Measurements from ENCODE around the gene NT5M. TPM values are rescaled to one million over a fixed set of nuclear protein-coding genes. Genes with fewer than 3 reads are reported as not detected.

Gene NT5M
- total and polyA plus RNA-seq, 2 donors from 2014 or later = 2.8 to 10.0 TPM

- peak; percentile 53 for FAIRE-seq
Measured at GRCh38 chr17:17280613-17281549, 22.3 kb upstream of the NT5M start, which contains the start of gene COPS3. Gene COPS3 (minus strand): TSS chr17:17281246. CDS start chr17:17281186, 60 bp downstream.

GRCh38 chr17:17285951-17286350 is 17.2 kb upstream of the NT5M start:
- DNase-seq = no peak
- Histone ChIP-seq H3K9ac (ENCODE audit: low read length in 3 of 3) (no peak overlapping the region), H3K9me3 (ENCODE audit: control insufficient read depth in 2 of 3, insufficient read depth in 1 of 3, low read length in 3 of 3) (no peaks in the 10 kb centered on the region), H3K27ac (ENCODE audit: low read depth in 2 of 2, low read length in 2 of 2) (no peak overlapping the region), H3K36me3 (ENCODE audit: control insufficient read depth in 2 of 3, insufficient read depth in 3 of 3, low read length in 3 of 3) (no peaks in the 10 kb centered on the region), H3K4me1 (ENCODE audit: control insufficient read depth in 2 of 3, insufficient read depth in 2 of 3, low read depth in 1 of 3, low read length in 3 of 3) (no peaks in the 10 kb centered on the region), H3K4me3 (ENCODE audit: low read length in 3 of 3) (no peak overlapping the region), H3K27me3 (ENCODE audit: control insufficient read depth, insufficient read depth, low read length) (no peaks in the 10 kb centered on the region)
- intact Hi-C loops (cut with DNase I) = no loop called here
- no peak for FAIRE-seq
- no peak for TF ChIP-seq CTCF (IDR thresholded peaks at IDR 0.05; ENCODE audit: borderline replicate concordance, extremely low read depth, insufficient read depth)

More at GRCh38 chr17:17280613-17281549, 22.3 kb upstream of the NT5M start, which contains the start of gene COPS3:
- peak; percentile 98 to 99 (median 99) for DNase-seq
- Histone ChIP-seq H3K9me3 (ENCODE audit: control insufficient read depth in 2 of 3, insufficient read depth in 1 of 3, low read length in 3 of 3) (no peaks in the 10 kb centered on the region), H3K36me3 (ENCODE audit: control insufficient read depth in 2 of 3, insufficient read depth in 3 of 3, low read length in 3 of 3) (peaks cover 0 to 2% (median 0%) of the 10 kb centered on the region in 3 donors), H3K9ac (ENCODE audit: low read length in 3 of 3) (peak within 1 kb of the TSS; percentile 76 to 90 (median 86)), H3K4me1 (ENCODE audit: control insufficient read depth in 2 of 3, insufficient read depth in 2 of 3, low read depth in 1 of 3, low read length in 3 of 3) (peaks cover 4 to 9% (median 5%) of the 10 kb centered on the region in 3 donors), H3K27me3 (ENCODE audit: control insufficient read depth, insufficient read depth, low read length) (no peaks in the 10 kb centered on the region), H3K4me3 (ENCODE audit: low read length in 3 of 3) (peak within 1 kb of the TSS; percentile 88 to 98 (median 95)), H3K27ac (ENCODE audit: low read depth in 2 of 2, low read length in 2 of 2) (peak within 1 kb of the TSS; percentile 93 to 95)
- intact Hi-C loops (cut with DNase I) = no loop called here
- no peak for TF ChIP-seq CTCF (IDR thresholded peaks at IDR 0.05; ENCODE audit: borderline replicate concordance, extremely low read depth, insufficient read depth)

GRCh38 chr17:17289086-17289485 is 14.1 kb upstream of the NT5M start:
- Histone ChIP-seq H3K4me1 (ENCODE audit: control insufficient read depth in 2 of 3, insufficient read depth in 2 of 3, low read depth in 1 of 3, low read length in 3 of 3) (no peaks in the 10 kb centered on the region), H3K9ac (ENCODE audit: low read length in 3 of 3) (no peak overlapping the region), H3K27ac (ENCODE audit: low read depth in 2 of 2, low read length in 2 of 2) (no peak overlapping the region), H3K27me3 (ENCODE audit: control insufficient read depth, insufficient read depth, low read length) (no peaks in the 10 kb centered on the region), H3K9me3 (ENCODE audit: control insufficient read depth in 2 of 3, insufficient read depth in 1 of 3, low read length in 3 of 3) (no peaks in the 10 kb centered on the region), H3K36me3 (ENCODE audit: control insufficient read depth in 2 of 3, insufficient read depth in 3 of 3, low read length in 3 of 3) (no peaks in the 10 kb centered on the region), H3K4me3 (ENCODE audit: low read length in 3 of 3) (no peak overlapping the region)
- no peak for TF ChIP-seq CTCF (IDR thresholded peaks at IDR 0.05; ENCODE audit: borderline replicate concordance, extremely low read depth, insufficient read depth)
- intact Hi-C loops (cut with DNase I) = no loop called here
- FAIRE-seq (no peak), DNase-seq (no peak)
